ENCODE data around the gene IGSF22.

Gene IGSF22

DNA sequence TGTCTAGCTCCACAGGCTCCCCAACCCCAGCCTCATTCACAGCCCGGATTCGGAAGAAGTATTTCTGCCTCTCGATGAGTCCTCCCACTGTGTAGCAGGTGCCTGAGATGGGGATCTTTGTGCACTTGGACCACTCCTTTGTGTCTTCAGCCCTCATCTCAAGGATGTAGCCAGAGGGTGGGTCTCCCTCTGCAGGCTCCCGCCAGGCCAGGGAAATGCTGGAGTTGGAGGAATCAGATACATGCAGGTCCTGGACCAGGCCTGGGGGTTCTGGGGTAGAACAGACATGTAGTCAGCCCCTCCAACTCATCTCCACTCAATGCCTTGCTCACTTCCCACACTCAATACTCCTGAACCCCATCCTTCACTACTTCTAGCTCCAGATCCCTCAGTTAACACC, 16.6 kb downstream of the IGSF22 start:
- no peak overlapping the region for H2BK5ac ChIP-seq (ENCODE audit: low read depth, low read length, poor library complexity)
- DNase-seq, result no peak

GRCh38 chr11:18707811-18708340, 18.1 kb downstream of the IGSF22 start:
- WGBS (ENCODE audit: extremely low coverage, insufficient coverage, insufficient read length), result no CpG with 5 or more reads among the region's 12 CpGs
- Histone ChIP-seq H3K27ac (ENCODE audit: low read depth, low read length) (no peak overlapping the region), H3K4me3 (ENCODE audit: low read depth, low read length) (no peak overlapping the region), H3K9me3 (ENCODE audit: insufficient read depth, low read depth, low read length) (peaks cover 3% of the 10 kb centered on the region), H3K4me1 (ENCODE audit: control insufficient read depth in 1 of 2, insufficient read depth in 2 of 2, low read length in 2 of 2) (no peaks in the 10 kb centered on the region), H4K91ac (ENCODE audit: low read depth, low read length) (no peak overlapping the region), H2BK5ac (ENCODE audit: low read depth, low read length, poor library complexity) (no peak overlapping the region), H2BK120ac (ENCODE audit: insufficient read depth, low read length, poor library complexity) (no peak overlapping the region), H3K27me3 (ENCODE audit: insufficient read depth, low read length) (no peaks in the 10 kb centered on the region), H3K4me2 (ENCODE audit: low read length) (no peak overlapping the region), H4K12ac (ENCODE audit: low read depth, low read length) (no peak overlapping the region), H3K36me3 (ENCODE audit: control insufficient read depth in 1 of 2, insufficient read depth in 2 of 2, low read length in 2 of 2) (no peaks in the 10 kb centered on the region), H3K18ac (ENCODE audit: low read length) (no peak overlapping the region), H3K79me1 (ENCODE audit: low read length) (no peaks in the 10 kb centered on the region), H2AK5ac (ENCODE audit: low read length) (no peak overlapping the region), H3K9ac (ENCODE audit: low read length) (no peak overlapping the region), H3K4ac (ENCODE audit: low read depth, low read length) (no peak overlapping the region), H2AFZ (ENCODE audit: insufficient read depth, low read length, poor library complexity) (no peak overlapping the region), H3K14ac (ENCODE audit: low read length) (no peak overlapping the region), H3K79me2 (ENCODE audit: control insufficient read depth, insufficient read depth, low read length, poor library complexity) (no peaks in the 10 kb centered on the region), H2BK12ac (ENCODE audit: low read length) (no peak overlapping the region), H4K8ac (ENCODE audit: low read depth, low read length) (no peak overlapping the region), H3K23ac (ENCODE audit: low read length) (no peak overlapping the region)
- DNase-seq, result no peak

More for the DNA sequence above, 16.6 kb downstream of the IGSF22 start:
- no peak overlapping the region for H3K4me2 ChIP-seq (ENCODE audit: low read length)
- peaks cover 8% of the 10 kb centered on the region for H3K9me3 ChIP-seq (ENCODE audit: insufficient read depth, low read depth, low read length)
- H4K12ac ChIP-seq (ENCODE audit: low read depth, low read length), result no peak overlapping the region
- no peak overlapping the region for H2AK5ac ChIP-seq (ENCODE audit: low read length)
- H3K9ac ChIP-seq (ENCODE audit: low read length), result no peak overlapping the region
- no peak overlapping the region for H4K8ac ChIP-seq (ENCODE audit: low read depth, low read length)
- H3K79me1 ChIP-seq (ENCODE audit: low read length), result no peaks in the 10 kb centered on the region
- no peaks in the 10 kb centered on the region for H3K79me2 ChIP-seq (ENCODE audit: control insufficient read depth, insufficient read depth, low read length, poor library complexity)
- no peaks in the 10 kb centered on the region for H3K27me3 ChIP-seq (ENCODE audit: insufficient read depth, low read length)
- no peak overlapping the region for H2BK12ac ChIP-seq (ENCODE audit: low read length)
- no peak overlapping the region for H2BK120ac ChIP-seq (ENCODE audit: insufficient read depth, low read length, poor library complexity)
- H3K18ac ChIP-seq (ENCODE audit: low read length), result no peak overlapping the region
- no peak overlapping the region for H3K4me3 ChIP-seq (ENCODE audit: low read depth, low read length)
- H3K27ac ChIP-seq (ENCODE audit: low read depth, low read length), result no peak overlapping the region
- no peaks in the 10 kb centered on the region for H3K36me3 ChIP-seq (ENCODE audit: control insufficient read depth in 1 of 2, insufficient read depth in 2 of 2, low read length in 2 of 2)
- no peak overlapping the region for H3K4ac ChIP-seq (ENCODE audit: low read depth, low read length)
- no CpG with 5 or more reads among the region's 4 CpGs for WGBS (ENCODE audit: extremely low coverage, insufficient coverage, insufficient read length)
- no peaks in the 10 kb centered on the region for H3K4me1 ChIP-seq (ENCODE audit: control insufficient read depth in 1 of 2, insufficient read depth in 2 of 2, low read length in 2 of 2)
- H3K14ac ChIP-seq (ENCODE audit: low read length), result no peak overlapping the region
- H2AFZ ChIP-seq (ENCODE audit: insufficient read depth, low read length, poor library complexity), result no peak overlapping the region
- H3K23ac ChIP-seq (ENCODE audit: low read length), result no peak overlapping the region
- H4K91ac ChIP-seq (ENCODE audit: low read depth, low read length), result no peak overlapping the region

DNA sequence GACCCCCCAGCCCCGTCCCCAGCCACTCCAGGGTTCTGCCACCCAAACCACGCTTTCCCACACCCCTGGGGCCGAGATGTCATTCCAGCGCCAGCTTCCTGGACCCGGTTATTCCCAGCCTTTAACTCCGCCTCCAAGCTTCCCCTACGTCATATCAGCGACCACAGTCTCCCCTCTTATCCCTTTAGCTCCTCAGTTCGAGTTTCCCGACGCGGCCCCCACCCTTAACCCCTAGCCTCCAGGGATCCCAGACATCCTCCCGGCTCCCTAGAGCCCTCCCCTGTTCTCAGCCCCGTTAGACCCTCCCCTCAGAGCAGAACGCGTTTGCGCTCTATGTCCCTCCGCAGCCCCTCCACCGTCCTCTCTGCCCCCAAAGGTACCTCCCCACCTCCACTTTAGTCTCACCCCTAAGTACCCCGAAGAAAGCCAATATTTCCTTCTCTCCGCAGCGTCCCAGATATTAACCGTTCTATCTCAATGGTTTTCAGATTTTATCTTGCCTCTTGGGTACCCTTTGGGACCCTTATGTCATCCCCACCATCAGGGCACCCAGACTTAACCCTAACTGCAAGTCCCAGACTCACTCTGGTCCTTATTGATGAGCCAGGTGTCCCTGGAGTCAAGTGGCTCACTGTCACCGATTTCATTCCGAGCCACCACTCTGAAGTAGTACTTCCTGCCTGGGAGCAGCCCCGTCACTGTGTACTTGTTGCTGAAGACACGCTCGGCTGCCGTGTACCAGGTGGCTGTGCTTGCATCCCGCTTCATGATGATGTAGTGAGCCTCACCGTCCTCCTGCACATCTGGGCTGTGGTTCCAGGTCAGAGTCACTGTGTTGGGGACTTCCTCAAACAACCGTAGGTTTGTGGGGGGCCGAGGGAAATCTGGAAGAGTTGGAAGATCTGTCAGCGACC, 19.4 kb downstream of the IGSF22 start:
- WGBS (ENCODE audit: extremely low coverage, insufficient coverage, insufficient read length), result no CpG with 5 or more reads among the region's 34 CpGs
- no peak overlapping the region for H3K23ac ChIP-seq (ENCODE audit: low read length)
- H3K9ac ChIP-seq (ENCODE audit: low read length), result no peak overlapping the region
- H2BK12ac ChIP-seq (ENCODE audit: low read length), result no peak overlapping the region
- H2BK5ac ChIP-seq (ENCODE audit: low read depth, low read length, poor library complexity), result no peak overlapping the region
- H3K4me2 ChIP-seq (ENCODE audit: low read length), result no peak overlapping the region
- DNase-seq, result peak in 1 of 2 donors; percentile 42
- no peak overlapping the region for H4K91ac ChIP-seq (ENCODE audit: low read depth, low read length)
- no peak overlapping the region for H3K18ac ChIP-seq (ENCODE audit: low read length)
- no peak overlapping the region for H3K4me3 ChIP-seq (ENCODE audit: low read depth, low read length)
- peaks cover 3% of the 10 kb centered on the region for H3K9me3 ChIP-seq (ENCODE audit: insufficient read depth, low read depth, low read length)
- no peaks in the 10 kb centered on the region for H3K27me3 ChIP-seq (ENCODE audit: insufficient read depth, low read length)
- H3K4ac ChIP-seq (ENCODE audit: low read depth, low read length), result no peak overlapping the region
- H3K36me3 ChIP-seq (ENCODE audit: control insufficient read depth in 1 of 2, insufficient read depth in 2 of 2, low read length in 2 of 2), result no peaks in the 10 kb centered on the region
- H3K4me1 ChIP-seq (ENCODE audit: control insufficient read depth in 1 of 2, insufficient read depth in 2 of 2, low read length in 2 of 2), result no peaks in the 10 kb centered on the region
- H4K8ac ChIP-seq (ENCODE audit: low read depth, low read length), result no peak overlapping the region
- H4K12ac ChIP-seq (ENCODE audit: low read depth, low read length), result no peak overlapping the region
- no peak overlapping the region for H3K14ac ChIP-seq (ENCODE audit: low read length)
- no peak overlapping the region for H2BK120ac ChIP-seq (ENCODE audit: insufficient read depth, low read length, poor library complexity)
- H3K27ac ChIP-seq (ENCODE audit: low read depth, low read length), result no peak overlapping the region
- H2AK5ac ChIP-seq (ENCODE audit: low read length), result no peak overlapping the region
- no peaks in the 10 kb centered on the region for H3K79me2 ChIP-seq (ENCODE audit: control insufficient read depth, insufficient read depth, low read length, poor library complexity)
- H2AFZ ChIP-seq (ENCODE audit: insufficient read depth, low read length, poor library complexity), result no peak overlapping the region
- no peaks in the 10 kb centered on the region for H3K79me1 ChIP-seq (ENCODE audit: low read length)

DNA sequence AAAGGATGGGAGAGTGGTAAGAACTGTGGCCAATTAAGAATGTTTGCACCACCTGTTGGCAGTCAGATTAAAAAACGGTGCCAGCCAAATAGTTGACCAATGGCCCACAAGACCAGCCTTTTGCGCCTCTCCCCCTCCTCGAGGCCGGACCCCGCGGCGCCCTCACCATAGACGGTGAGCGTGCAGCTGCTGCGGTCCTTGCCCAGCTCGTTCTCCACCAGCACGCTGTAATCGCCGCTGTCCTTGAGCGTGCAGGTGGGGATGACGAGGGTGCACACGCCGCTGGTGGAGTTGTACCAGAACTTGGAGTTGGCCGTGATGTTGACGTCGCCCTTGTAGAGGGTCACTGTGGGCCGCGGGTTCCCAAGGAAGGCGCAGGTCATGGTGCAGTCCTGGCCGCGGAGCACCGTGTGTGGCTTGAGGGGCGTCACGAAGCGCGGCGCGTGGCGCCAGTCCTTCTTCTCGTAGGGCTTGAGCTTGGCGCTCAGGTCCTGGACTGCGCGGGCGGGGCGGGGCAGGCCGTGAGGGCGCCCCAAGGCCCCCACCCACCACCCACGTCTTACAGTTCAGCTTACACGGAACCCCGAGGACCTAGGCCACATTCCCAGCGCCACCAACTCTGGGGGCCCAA, 20.2 kb downstream of the IGSF22 start:
- Histone ChIP-seq H3K36me3 (ENCODE audit: control insufficient read depth in 1 of 2, insufficient read depth in 2 of 2, low read length in 2 of 2) (no peaks in the 10 kb centered on the region), H3K27me3 (ENCODE audit: insufficient read depth, low read length) (no peaks in the 10 kb centered on the region), H2AFZ (ENCODE audit: insufficient read depth, low read length, poor library complexity) (no peak overlapping the region), H3K14ac (ENCODE audit: low read length) (no peak overlapping the region), H3K9ac (ENCODE audit: low read length) (no peak overlapping the region), H3K27ac (ENCODE audit: low read depth, low read length) (no peak overlapping the region), H2AK5ac (ENCODE audit: low read length) (no peak overlapping the region), H3K9me3 (ENCODE audit: insufficient read depth, low read depth, low read length) (peaks cover 3% of the 10 kb centered on the region), H4K12ac (ENCODE audit: low read depth, low read length) (no peak overlapping the region), H2BK120ac (ENCODE audit: insufficient read depth, low read length, poor library complexity) (no peak overlapping the region), H3K4ac (ENCODE audit: low read depth, low read length) (no peak overlapping the region), H3K79me1 (ENCODE audit: low read length) (no peaks in the 10 kb centered on the region), H4K91ac (ENCODE audit: low read depth, low read length) (no peak overlapping the region), H3K4me3 (ENCODE audit: low read depth, low read length) (peak overlapping the region; percentile 46), H4K8ac (ENCODE audit: low read depth, low read length) (no peak overlapping the region), H3K79me2 (ENCODE audit: control insufficient read depth, insufficient read depth, low read length, poor library complexity) (no peaks in the 10 kb centered on the region), H2BK12ac (ENCODE audit: low read length) (no peak overlapping the region), H3K4me1 (ENCODE audit: control insufficient read depth in 1 of 2, insufficient read depth in 2 of 2, low read length in 2 of 2) (no peaks in the 10 kb centered on the region), H3K23ac (ENCODE audit: low read length) (no peak overlapping the region), H3K18ac (ENCODE audit: low read length) (no peak overlapping the region), H2BK5ac (ENCODE audit: low read depth, low read length, poor library complexity) (no peak overlapping the region), H3K4me2 (ENCODE audit: low read length) (peak overlapping the region; percentile 26)
- no CpG with 5 or more reads among the region's 46 CpGs for WGBS (ENCODE audit: extremely low coverage, insufficient coverage, insufficient read length)
- DNase-seq, result no peak
